ENCODE data around the gene SPEF1.

DNA sequence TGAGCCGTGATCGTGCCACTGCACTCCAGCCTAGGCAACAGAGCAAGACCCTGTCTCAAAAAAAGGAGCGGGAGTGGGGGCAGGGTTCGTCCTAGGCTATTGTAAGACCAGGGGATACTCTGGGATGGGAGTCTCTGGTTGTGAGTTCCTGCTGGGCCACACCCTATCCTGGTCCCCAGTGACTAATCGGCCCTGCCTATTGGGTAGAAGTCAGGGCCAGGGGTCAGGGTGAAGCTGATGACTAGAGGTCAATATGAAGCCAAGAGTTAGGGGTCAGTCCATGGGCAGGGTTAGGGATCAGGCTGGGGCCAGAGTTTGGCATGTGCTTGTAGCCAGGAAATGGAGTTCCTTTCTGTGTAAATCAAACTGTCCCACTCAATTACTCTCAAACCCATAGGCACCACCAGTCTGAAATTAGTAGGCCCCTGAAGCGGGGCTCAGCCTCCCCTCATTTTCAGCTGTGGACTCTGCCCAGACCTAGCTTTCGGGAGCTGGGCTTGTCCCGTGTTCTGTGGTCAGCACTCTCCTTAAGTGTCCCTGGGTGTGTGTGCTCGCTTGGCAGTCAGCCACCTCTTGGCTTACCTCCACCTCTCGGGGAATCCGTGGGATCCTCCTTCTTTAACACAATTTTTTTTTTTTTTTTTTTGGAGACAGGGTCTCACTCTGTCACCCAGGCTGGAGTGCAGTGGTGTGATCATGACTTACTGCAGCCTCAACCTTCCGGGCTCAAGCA lies 47.0 kb downstream of the SPEF1 start:
- TF ChIP-seq, protein P1, sequence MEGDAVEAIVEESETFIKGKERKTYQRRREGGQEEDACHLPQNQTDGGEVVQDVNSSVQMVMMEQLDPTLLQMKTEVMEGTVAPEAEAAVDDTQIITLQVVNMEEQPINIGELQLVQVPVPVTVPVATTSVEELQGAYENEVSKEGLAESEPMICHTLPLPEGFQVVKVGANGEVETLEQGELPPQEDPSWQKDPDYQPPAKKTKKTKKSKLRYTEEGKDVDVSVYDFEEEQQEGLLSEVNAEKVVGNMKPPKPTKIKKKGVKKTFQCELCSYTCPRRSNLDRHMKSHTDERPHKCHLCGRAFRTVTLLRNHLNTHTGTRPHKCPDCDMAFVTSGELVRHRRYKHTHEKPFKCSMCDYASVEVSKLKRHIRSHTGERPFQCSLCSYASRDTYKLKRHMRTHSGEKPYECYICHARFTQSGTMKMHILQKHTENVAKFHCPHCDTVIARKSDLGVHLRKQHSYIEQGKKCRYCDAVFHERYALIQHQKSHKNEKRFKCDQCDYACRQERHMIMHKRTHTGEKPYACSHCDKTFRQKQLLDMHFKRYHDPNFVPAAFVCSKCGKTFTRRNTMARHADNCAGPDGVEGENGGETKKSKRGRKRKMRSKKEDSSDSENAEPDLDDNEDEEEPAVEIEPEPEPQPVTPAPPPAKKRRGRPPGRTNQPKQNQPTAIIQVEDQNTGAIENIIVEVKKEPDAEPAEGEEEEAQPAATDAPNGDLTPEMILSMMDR (IDR thresholded peaks at IDR 0.05 in 2 of 3, conservative IDR thresholded peaks at IDR 0.05 in 1 of 3; ENCODE audit: control insufficient read depth in 2 of 3, extremely low read depth in 1 of 3, insufficient read depth in 1 of 3, low read depth in 3 of 3, low read length in 3 of 3) = no peak
- TF ChIP-seq EZH2 (IDR thresholded peaks at IDR 0.05; ENCODE audit: borderline replicate concordance, control insufficient read depth, low read depth, low read length) (no peak), SREBF1 (IDR thresholded peaks at IDR 0.05; ENCODE audit: low read length) (no peak), EP300 (IDR thresholded peaks at IDR 0.05; ENCODE audit: borderline replicate concordance in 1 of 2, control insufficient read depth in 1 of 2, low read depth in 2 of 2, low read length in 2 of 2) (no peak)
- TF ChIP-seq, protein P2, sequence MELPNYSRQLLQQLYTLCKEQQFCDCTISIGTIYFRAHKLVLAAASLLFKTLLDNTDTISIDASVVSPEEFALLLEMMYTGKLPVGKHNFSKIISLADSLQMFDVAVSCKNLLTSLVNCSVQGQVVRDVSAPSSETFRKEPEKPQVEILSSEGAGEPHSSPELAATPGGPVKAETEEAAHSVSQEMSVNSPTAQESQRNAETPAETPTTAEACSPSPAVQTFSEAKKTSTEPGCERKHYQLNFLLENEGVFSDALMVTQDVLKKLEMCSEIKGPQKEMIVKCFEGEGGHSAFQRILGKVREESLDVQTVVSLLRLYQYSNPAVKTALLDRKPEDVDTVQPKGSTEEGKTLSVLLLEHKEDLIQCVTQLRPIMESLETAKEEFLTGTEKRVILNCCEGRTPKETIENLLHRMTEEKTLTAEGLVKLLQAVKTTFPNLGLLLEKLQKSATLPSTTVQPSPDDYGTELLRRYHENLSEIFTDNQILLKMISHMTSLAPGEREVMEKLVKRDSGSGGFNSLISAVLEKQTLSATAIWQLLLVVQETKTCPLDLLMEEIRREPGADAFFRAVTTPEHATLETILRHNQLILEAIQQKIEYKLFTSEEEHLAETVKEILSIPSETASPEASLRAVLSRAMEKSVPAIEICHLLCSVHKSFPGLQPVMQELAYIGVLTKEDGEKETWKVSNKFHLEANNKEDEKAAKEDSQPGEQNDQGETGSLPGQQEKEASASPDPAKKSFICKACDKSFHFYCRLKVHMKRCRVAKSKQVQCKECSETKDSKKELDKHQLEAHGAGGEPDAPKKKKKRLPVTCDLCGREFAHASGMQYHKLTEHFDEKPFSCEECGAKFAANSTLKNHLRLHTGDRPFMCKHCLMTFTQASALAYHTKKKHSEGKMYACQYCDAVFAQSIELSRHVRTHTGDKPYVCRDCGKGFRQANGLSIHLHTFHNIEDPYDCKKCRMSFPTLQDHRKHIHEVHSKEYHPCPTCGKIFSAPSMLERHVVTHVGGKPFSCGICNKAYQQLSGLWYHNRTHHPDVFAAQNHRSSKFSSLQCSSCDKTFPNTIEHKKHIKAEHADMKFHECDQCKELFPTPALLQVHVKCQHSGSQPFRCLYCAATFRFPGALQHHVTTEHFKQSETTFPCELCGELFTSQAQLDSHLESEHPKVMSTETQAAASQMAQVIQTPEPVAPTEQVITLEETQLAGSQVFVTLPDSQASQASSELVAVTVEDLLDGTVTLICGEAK (IDR thresholded peaks at IDR 0.05; ENCODE audit: borderline replicate concordance) = no peak
